GM12875 (cell line): ENCODE measurements around the gene UQCR11.
A peak's percentile ranks its signal among the peaks of the same experiment; 100 is the strongest.

Experiments
- H3K4me3 ChIP-seq: one replicate; pipeline ENCODE4 v1.5.1; 2011; ENCODE audit warnings: low read depth, low read length, control low read depth
- CTCF ChIP-seq: IDR thresholded peaks from 2 replicates; pipeline ENCODE4 v1.5.1; 2011; ENCODE audit warnings: low read depth, mild to moderate bottlenecking, control low read depth, inconsistent platforms, low read length, moderate library complexity, borderline replicate concordance; ENCODE audit not compliant: insufficient read depth

Gene UQCR11

GRCh38 chr19:1599460-1599846, 5.8 kb downstream of the UQCR11 start:
- H3K4me3 ChIP-seq, result no peak overlapping the region
- TF ChIP-seq CTCF, result no peak

GRCh38 chr19:1598777-1599459, 6.3 kb downstream of the UQCR11 start:
- TF ChIP-seq CTCF, result no peak

DNA sequence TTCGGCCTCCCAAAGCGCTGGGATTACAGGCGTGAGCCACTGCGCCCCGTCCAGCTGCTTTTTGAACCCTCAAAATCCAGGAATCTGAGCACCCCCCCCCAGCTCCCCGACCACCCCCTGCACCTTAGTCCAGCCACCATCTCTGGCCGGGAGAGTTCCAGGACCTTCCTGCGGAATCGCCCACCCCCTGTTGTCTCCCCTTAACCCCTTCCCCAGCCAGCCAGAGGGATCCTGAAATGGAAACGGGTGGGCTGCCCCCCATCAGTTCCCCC, 11.8 kb downstream of the UQCR11 start:
- TF ChIP-seq CTCF, result no peak
- H3K4me3 ChIP-seq, result no peak overlapping the region

More at GRCh38 chr19:1598777-1599459, 6.3 kb downstream of the UQCR11 start:
- no peak overlapping the region for H3K4me3 ChIP-seq

- no peak for TF ChIP-seq CTCF
- peak within 1 kb of the TSS; percentile 89 for H3K4me3 ChIP-seq
Observed at GRCh38 chr19:1592755-1593500, 12.3 kb downstream of the UQCR11 start, which contains the start of gene MBD3. Gene MBD3 (minus strand): TSS chr19:1592865. CDS start chr19:1592631, 234 bp downstream.

- peak overlapping the region; percentile 89 for H3K4me3 ChIP-seq
Observed at GRCh38 chr19:1592024-1592754, 13.1 kb downstream of the UQCR11 start.

GRCh38 chr19:1591421-1592023, 13.7 kb downstream of the UQCR11 start:
- peak overlapping the region; percentile 89 for H3K4me3 ChIP-seq
- no peak for TF ChIP-seq CTCF

More at GRCh38 chr19:1592024-1592754, 13.1 kb downstream of the UQCR11 start:
- no peak for TF ChIP-seq CTCF
